Neural crest cell (in vitro differentiated cells): Measurements from ENCODE around the gene PCGF3. TPM values are rescaled to one million over a fixed set of nuclear protein-coding genes. Genes with fewer than 3 reads are reported as not detected.
A peak's percentile ranks its signal among the peaks of the same experiment; 100 is the strongest.
"Not testable (repeated sequence)": the region's sequence is repeated elsewhere in the genome, so short reads cannot be mapped to it uniquely, and the experiment has no call there.

Experiments used
- DNase-seq: peaks from one replicate; pipeline ENCODE4 v3.0.0; 2021; ENCODE audit warnings: low read depth, mixed read lengths, low spot score
- H3K27ac Mint-ChIP-seq: one replicate; pipeline ENCODE4 v1.8.0; 2021; ENCODE audit warnings: mild to moderate bottlenecking, mixed read lengths; ENCODE audit not compliant: unreplicated experiment
- H3K27me3 Mint-ChIP-seq: 2 replicates; pipeline ENCODE4 v1.8.0; 2021; ENCODE audit warnings: low read depth, mild to moderate bottlenecking, mixed read lengths
- H3K36me3 Mint-ChIP-seq: 2 replicates; pipeline ENCODE4 v1.8.0; 2021; ENCODE audit warnings: low read depth, mild to moderate bottlenecking, mixed read lengths
- H3K4me1 Mint-ChIP-seq: 2 replicates; pipeline ENCODE4 v1.8.0; 2021; ENCODE audit warnings: mixed read lengths
- H3K4me3 Mint-ChIP-seq: one replicate; pipeline ENCODE4 v1.8.0; 2021; ENCODE audit warnings: mild to moderate bottlenecking, mixed read lengths
- H3K9me3 Mint-ChIP-seq: 2 replicates; pipeline ENCODE4 v1.8.0; 2021; ENCODE audit warnings: mixed read lengths
- CTCF ChIP-seq: fragments of 200-600 bp; sonication (generic); conservative IDR thresholded peaks from 2 replicates; pipeline ENCODE4 v1.5.0; 2021; ENCODE audit warnings: antibody characterized with exemption, mild to moderate bottlenecking
- total RNA-seq: library from RNA; stranded (reverse); gene quantifications from 2 replicates; pipeline ENCODE4 v1.2.1, GENCODE V29; 2021

PCGF3 gene
- total RNA-seq, 1 donor from 2014 or later, result 58.5 TPM

- TF ChIP-seq CTCF, result no peak
- H3K4me3 Mint-ChIP-seq, result no peak overlapping the region
- H3K27me3 Mint-ChIP-seq, result no peaks in the 10 kb centered on the region
- peaks cover 1% of the 10 kb centered on the region for H3K4me1 Mint-ChIP-seq
- H3K36me3 Mint-ChIP-seq, result peaks cover under 1% of the 10 kb centered on the region
- H3K9me3 Mint-ChIP-seq, result no peaks in the 10 kb centered on the region
- no peak overlapping the region for H3K27ac Mint-ChIP-seq
- DNase-seq, result no peak
These were observed 2.1 kb upstream of the PCGF3 start for GRCh38 chr4:703336-704197.

- Mint-ChIP-seq H3K36me3 (peaks cover 6% of the 10 kb centered on the region), H3K9me3 (no peaks in the 10 kb centered on the region), H3K4me1 (peaks cover 9% of the 10 kb centered on the region), H3K27me3 (no peaks in the 10 kb centered on the region), H3K4me3 (no peak overlapping the region), H3K27ac (no peak overlapping the region)
- TF ChIP-seq CTCF, result no peak
- DNase-seq, result no peak
These were observed 1.3 kb upstream of the PCGF3 start for GRCh38 chr4:704198-704891.

DNA sequence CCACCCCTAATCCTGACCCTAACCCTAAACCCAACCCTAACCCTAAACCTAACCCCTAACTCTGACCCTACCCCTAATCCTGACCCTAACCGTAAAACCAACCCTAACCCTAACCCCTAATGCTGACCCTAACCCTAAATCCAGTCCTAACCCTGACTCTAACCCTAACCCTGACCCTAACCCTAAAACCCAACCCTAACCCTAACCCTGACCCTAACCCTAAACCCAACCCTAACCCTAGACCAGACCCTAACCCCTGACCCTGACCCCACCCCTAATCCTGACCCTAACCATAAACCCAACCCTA is 708 bp upstream of the PCGF3 start:
- peaks cover 2% of the 10 kb centered on the region for H3K9me3 Mint-ChIP-seq
- peaks cover 15% of the 10 kb centered on the region for H3K4me1 Mint-ChIP-seq
- H3K36me3 Mint-ChIP-seq, result peaks cover 12% of the 10 kb centered on the region

DNA sequence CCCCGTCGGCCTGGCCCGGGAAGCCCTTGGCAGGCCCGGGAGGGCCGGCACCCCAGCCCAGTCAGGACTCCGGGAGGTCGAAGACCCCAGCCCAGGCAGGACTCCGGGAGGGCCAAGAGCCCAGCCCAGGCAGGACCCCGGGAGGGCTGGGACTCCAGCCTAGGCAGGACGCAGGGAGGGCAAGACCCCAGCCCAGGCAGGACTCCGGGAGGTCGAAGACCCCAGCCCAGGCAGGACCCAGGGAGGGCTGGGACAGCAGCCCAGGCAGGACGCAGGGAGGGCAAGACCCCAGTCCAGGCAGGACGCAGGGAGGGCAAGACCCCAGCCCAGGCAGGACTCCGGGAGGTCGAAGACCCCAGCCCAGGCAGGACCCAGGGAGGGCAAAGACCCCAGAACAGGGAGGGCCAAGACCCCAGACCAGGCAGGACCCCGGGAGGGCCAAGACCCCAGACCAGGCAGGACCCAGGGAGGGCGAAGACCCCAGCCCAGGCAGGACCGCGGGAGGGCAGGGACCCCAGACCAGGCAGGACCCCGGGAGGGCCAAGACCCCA is 526 bp downstream of the PCGF3 start:
- H3K27me3 Mint-ChIP-seq, H3K4me3 Mint-ChIP-seq: not testable (repeated sequence)

More for the DNA sequence above, 708 bp upstream of the PCGF3 start:
- no peak for TF ChIP-seq CTCF
- H3K27me3 Mint-ChIP-seq, result no peaks in the 10 kb centered on the region
- no peak for DNase-seq
- H3K27ac Mint-ChIP-seq, result no peak overlapping the region
- peak overlapping the region; percentile 86 for H3K4me3 Mint-ChIP-seq

GRCh38 chr4:706834-707598 is 1.4 kb downstream of the PCGF3 start:
- Mint-ChIP-seq H3K27me3 (no peaks in the 10 kb centered on the region), H3K4me3 (no peak overlapping the region), H3K27ac (no peak overlapping the region), H3K36me3 (peaks cover 22% of the 10 kb centered on the region), H3K4me1 (peaks cover 26% of the 10 kb centered on the region), H3K9me3 (peaks cover 2% of the 10 kb centered on the region)
- no peak for DNase-seq
- TF ChIP-seq CTCF, result no peak

More for the DNA sequence above, 526 bp downstream of the PCGF3 start:
- not testable (repeated sequence) for H3K9me3 Mint-ChIP-seq, DNase-seq, H3K27ac Mint-ChIP-seq
- Mint-ChIP-seq H3K4me1 (peaks cover 26% of the 10 kb centered on the region), H3K36me3 (peaks cover 22% of the 10 kb centered on the region)
